Kidney (tissue), 22 donors: ENCODE measurements around the gene ENPP5. TPM values are rescaled to one million over a fixed set of nuclear protein-coding genes. Genes with fewer than 3 reads are reported as not detected.

Experiments used
- DNase-seq, 5 donors: peaks; one replicate each; pipeline ENCODE4 v3.0.0-alpha.2; 2013 to 2020
- FAIRE-seq: peaks from 2 replicates; lab custom pipeline; 2012; peaks lifted over from hg19 to GRCh38; lab: Jason Lieb, UNC
- H3K27ac ChIP-seq, 2 donors: one replicate each; pipeline ENCODE4 v1.7.0; 2013; ENCODE audit warnings: low read depth in 2 of 2, low read length in 2 of 2, inconsistent platforms in 1 of 2
- H3K27me3 ChIP-seq: one replicate; pipeline ENCODE4 v1.7.1; 2013; ENCODE audit warnings: low read length, inconsistent platforms; ENCODE audit not compliant: control insufficient read depth, insufficient read depth
- H3K36me3 ChIP-seq, 3 donors: one replicate each; pipeline versions ENCODE4 v1.7.0 to v1.7.1; 2013; ENCODE audit warnings: low read length in 3 of 3, control low read depth in 1 of 3, inconsistent platforms in 1 of 3; ENCODE audit not compliant: insufficient read depth in 3 of 3, control insufficient read depth in 2 of 3
- H3K4me1 ChIP-seq, 3 donors: one replicate each; pipeline versions ENCODE4 v1.7.0 to v1.7.1; 2013; ENCODE audit warnings: low read length in 3 of 3, inconsistent platforms in 1 of 3, low read depth in 1 of 3; ENCODE audit not compliant: control insufficient read depth in 2 of 3, insufficient read depth in 2 of 3
- H3K4me3 ChIP-seq, 3 donors: one replicate each; pipeline versions ENCODE4 v1.7.0 to v1.8.1; 2013; ENCODE audit warnings: low read length in 3 of 3, control low read depth in 1 of 3, inconsistent platforms in 1 of 3
- H3K9ac ChIP-seq, 3 donors: one replicate each; pipeline versions ENCODE4 v1.7.0 to v1.7.1; 2013; ENCODE audit warnings: low read length in 3 of 3, control low read depth in 1 of 3, inconsistent platforms in 1 of 3
- H3K9me3 ChIP-seq, 3 donors: one replicate each; pipeline versions ENCODE4 v1.7.0 to v1.7.1; 2013; ENCODE audit warnings: low read length in 3 of 3, control low read depth in 1 of 3, inconsistent platforms in 1 of 3; ENCODE audit not compliant: control insufficient read depth in 2 of 3, insufficient read depth in 1 of 3
- CTCF ChIP-seq: IDR thresholded peaks from 3 replicates; pipeline ENCODE4 v1.5.1; 2012; ENCODE audit warnings: mild to moderate bottlenecking, moderate library complexity, borderline replicate concordance; ENCODE audit not compliant: insufficient read depth; ENCODE audit errors: extremely low read depth
- intact Hi-C: fragments of 100-400 bp; cut with DNase I; formaldehyde crosslinking; loops from one replicate; pipeline ENCODE4 v1.11.1; 2022
- long read RNA-seq, 10 donors: library from polyadenylated mRNA in 1 of 10; unstranded in 1 of 10; transcript quantifications; one replicate each; pipeline ENCODE4 v2.0.0 and lab custom pipeline, GENCODE V29; 2021 to 2026
- polyA plus RNA-seq: library from polyadenylated mRNA; stranded (reverse); fragments of 350-450 nt; fragmentation: Illumina TruSeq; extraction: RNeasy Lipid Tissue Mini Kit (QIAGEN cat#74804); gene quantifications from one replicate; pipeline ENCODE4 v1.2.3, GENCODE V29; 2014; ENCODE audit warnings: low read depth, low replicate concordance; ENCODE audit not compliant: insufficient read depth
- total RNA-seq: library from RNA; stranded (reverse); fragmentation: NEBNext Ultra II Directional; extraction: Animal tissue kit (Norgen Biotek cat#: 25700); gene quantifications from one replicate; pipeline ENCODE4 v1.2.1, GENCODE V29; 2021
- donor health status: control.
- donor health status: control.
- donor health status: control.
- donor health status: control.
- donor health status: control.
- donor health status: DM: yes; HTN: yes; CAD: no.
- donor health status: Normal renal cell carcinoma (clear cell type).

Gene ENPP5
- total RNA-seq (21.5 TPM), polyA plus RNA-seq (22.9 TPM)
- long read RNA-seq, donor 1, partial matches to known transcripts = 0 of 5 reads
- long read RNA-seq, donor 1, other reads (novel, unspliced or antisense) = 0 of 5 reads
- long read RNA-seq, donor 2, partial matches to known transcripts = 0 of 4 reads
- long read RNA-seq, donor 2, other reads (novel, unspliced or antisense) = 0 of 4 reads
- long read RNA-seq, donor 3, transcript ENPP5-201 (4 exons, 2,544 nt) = major isoform, 5 of 6 reads
- long read RNA-seq, donor 3, partial matches to known transcripts = 0 of 6 reads
- long read RNA-seq, donor 3, other reads (novel, unspliced or antisense) = 0 of 6 reads
- long read RNA-seq, donor 4, partial matches to known transcripts = 0 of 2 reads
- long read RNA-seq, donor 4, other reads (novel, unspliced or antisense) = 0 of 2 reads
- long read RNA-seq, donor 5 = 0 reads
- long read RNA-seq, donor 6, transcript ENPP5-201 (4 exons, 2,544 nt) = major isoform, 6 of 6 reads
- long read RNA-seq, donor 6, partial matches to known transcripts = 0 of 6 reads
- long read RNA-seq, donor 6, other reads (novel, unspliced or antisense) = 0 of 6 reads
- long read RNA-seq, donor 7, transcript ENPP5-201 (4 exons, 2,544 nt) = major isoform, 12 of 26 reads
- long read RNA-seq, donor 7, partial matches to known transcripts = 4 of 26 reads
- long read RNA-seq, donor 7, other reads (novel, unspliced or antisense) = 7 of 26 reads
- long read RNA-seq, donor 8 = 0 reads
- long read RNA-seq, donor 9, partial matches to known transcripts = 0 of 1 reads
- long read RNA-seq, donor 9, other reads (novel, unspliced or antisense) = 0 of 1 reads
- long read RNA-seq, donor 10, partial matches to known transcripts = 0 of 5 reads
- long read RNA-seq, donor 10, other reads (novel, unspliced or antisense) = 0 of 5 reads

GRCh38 chr6:46170357-46171289 is at the start of gene ENPP5:
ENPP5 (minus strand) TSS chr6:46170980; CDS start chr6:46168262, 2,718 bp downstream.
- Histone ChIP-seq H3K4me1 (peaks cover 0 to 5% (median 0%) of the 10 kb centered on the region in 3 donors), H3K27me3 (no peaks in the 10 kb centered on the region), H3K27ac (peak within 1 kb of the TSS in 1 of 2 donors; percentile 32)

GRCh38 chr6:46219661-46220060 is 48.9 kb upstream of the ENPP5 start:
- H3K4me3 ChIP-seq = no peak overlapping the region
- no peaks in the 10 kb centered on the region for H3K27me3 ChIP-seq
- no peak overlapping the region for H3K27ac ChIP-seq
- intact Hi-C loops = no loop called here
- no peaks in the 10 kb centered on the region for H3K36me3 ChIP-seq
- no peak for TF ChIP-seq CTCF
- FAIRE-seq (no peak), DNase-seq (no peak)
- no peak overlapping the region for H3K9ac ChIP-seq
- no peaks in the 10 kb centered on the region for H3K4me1 ChIP-seq
- no peaks in the 10 kb centered on the region for H3K9me3 ChIP-seq

More at GRCh38 chr6:46170357-46171289, at the start of gene ENPP5:
- FAIRE-seq (no peak), DNase-seq (peak; percentile 94 to 97 (median 94))
- Histone ChIP-seq H3K4me3 (peak within 1 kb of the TSS; percentile 78 to 98 (median 93)), H3K9ac (peak within 1 kb of the TSS; percentile 56 to 79 (median 65)), H3K9me3 (no peaks in the 10 kb centered on the region), H3K36me3 (no peaks in the 10 kb centered on the region)
- TF ChIP-seq CTCF = no peak
- intact Hi-C loops = no loop called here

- H3K9me3 ChIP-seq = no peaks in the 10 kb centered on the region
- no peak overlapping the region for H3K9ac ChIP-seq
- intact Hi-C loops = no loop called here
- no peak for FAIRE-seq
- no peak for TF ChIP-seq CTCF
- no peaks in the 10 kb centered on the region for H3K4me1 ChIP-seq
- H3K36me3 ChIP-seq = no peaks in the 10 kb centered on the region
- H3K4me3 ChIP-seq = no peak overlapping the region
- DNase-seq = no peak
- no peaks in the 10 kb centered on the region for H3K27me3 ChIP-seq
- H3K27ac ChIP-seq = peak overlapping the region in 1 of 2 donors; percentile 20
These were observed 47.7 kb upstream of the ENPP5 start for GRCh38 chr6:46218457-46218856.
